CD4-positive, alpha-beta T cell (primary cell): ENCODE measurements around the gene NLRX1. TPM values are rescaled to one million over a fixed set of nuclear protein-coding genes. Genes with fewer than 3 reads are reported as not detected.

Experiments
- ATAC-seq: fragments of 200-7000 bp; cut with Tn5 transposase; one replicate; pipeline ENCODE4 v1.10.0; 2022; ENCODE audit warnings: mild to moderate bottlenecking; ENCODE audit not compliant: poor library complexity
- CTCF ChIA-PET: fragments of 350-600 bp; sonication (Branson Sonifier 250); formaldehyde crosslinking; loops from one replicate; lab custom pipeline; 2021; ENCODE audit warnings: antibody characterized with exemption, inconsistent platforms; lab: Charles Lee
- POLR2A ChIA-PET: fragments of 350-600 bp; sonication (Branson Sonifier 250); formaldehyde crosslinking; loops from one replicate; lab custom pipeline; 2021; ENCODE audit warnings: antibody characterized with exemption, inconsistent platforms; lab: Charles Lee
- DNase-seq, 14 experiments: peaks; one replicate each; pipeline ENCODE4 v3.0.0-alpha.2; 2013 to 2020; ENCODE audit warnings: mixed read lengths in 2 of 14
- H3K27ac ChIP-seq, 2 donors: one replicate each; pipeline versions ENCODE4 v1.5.1 to v1.7.0; 2013; ENCODE audit warnings: low read length in 2 of 2, low read depth in 1 of 2, mild to moderate bottlenecking in 1 of 2
- H3K27me3 ChIP-seq, 2 experiments: 1 replicate in 1 of 2; 2 replicates in 1 of 2; pipeline versions ENCODE4 v1.6.1 to v1.7.0; 2013; ENCODE audit warnings: low read length in 2 of 2, control low read depth in 1 of 2, mild to moderate bottlenecking in 1 of 2, moderate library complexity in 1 of 2; ENCODE audit not compliant: insufficient read depth in 2 of 2, control insufficient read depth in 1 of 2
- H3K36me3 ChIP-seq: one replicate; pipeline ENCODE4 v1.6.1; 2013; ENCODE audit warnings: low read length, control low read depth; ENCODE audit not compliant: insufficient read depth
- H3K4me1 ChIP-seq: one replicate; pipeline ENCODE4 v1.6.1; 2013; ENCODE audit warnings: low read length, control low read depth; ENCODE audit not compliant: insufficient read depth
- H3K4me3 ChIP-seq: one replicate; pipeline ENCODE4 v1.5.1; 2013; ENCODE audit warnings: mild to moderate bottlenecking, low read length, moderate library complexity
- H3K9me3 ChIP-seq, 2 experiments: 1 replicate in 1 of 2; 2 replicates in 1 of 2; pipeline versions ENCODE4 v1.6.1 to v1.7.0; 2013; ENCODE audit warnings: low read length in 2 of 2, mild to moderate bottlenecking in 2 of 2, control low read depth in 1 of 2, moderate library complexity in 1 of 2; ENCODE audit not compliant: control insufficient read depth in 1 of 2, insufficient read depth in 1 of 2
- H3K27ac Mint-ChIP-seq: one replicate; pipeline ENCODE4 v1.8.0; 2020; ENCODE audit warnings: mixed read lengths
- H3K27me3 Mint-ChIP-seq: one replicate; pipeline ENCODE4 v1.8.0; 2021; ENCODE audit warnings: mixed read lengths
- H3K36me3 Mint-ChIP-seq: one replicate; pipeline ENCODE4 v1.8.0; 2021; ENCODE audit warnings: low read depth, mixed read lengths
- H3K4me1 Mint-ChIP-seq: one replicate; pipeline ENCODE4 v1.8.0; 2021; ENCODE audit warnings: low read depth, mixed read lengths
- H3K4me3 Mint-ChIP-seq: one replicate; pipeline ENCODE4 v1.8.0; 2020; ENCODE audit warnings: mild to moderate bottlenecking, mixed read lengths
- H3K9me3 Mint-ChIP-seq: one replicate; pipeline ENCODE4 v1.8.0; 2020; ENCODE audit warnings: mixed read lengths
- intact Hi-C, 2 experiments: fragments of 100-400 bp; cut with DNase I in 1 of 2; cut with micrococcal nuclease in 1 of 2; formaldehyde crosslinking; loops; one replicate each; pipeline versions ENCODE4 v1.15.1 to v1.9.0; 2023 to 2025; cut with DNase I, micrococcal nuclease
- total RNA-seq, 174 experiments: library from RNA in 2 of 174; stranded (reverse) in 2 of 174; gene quantifications; one replicate each; pipeline ENCODE4 v1.2.3 and lab custom pipeline; 2021 to 2026
- TF ChIP-seq, protein P1 (sequence below): fragments of 200-600 bp; IDR thresholded peaks from one replicate; pipeline ENCODE4 v1.8.0; 2022; ENCODE audit warnings: antibody characterized with exemption, mild to moderate bottlenecking

The NLRX1 gene
- total RNA-seq, 2 experiments from 2014 or later = 4.2 to 5.4 TPM

- ChIA-PET POLR2A (interaction anchor here (1.6 kb wide), 1 partner anchor 16 kb away, joined by 3 read pairs; the partner anchor contains the start of gene NLRX1), CTCF (no interaction called here)
- intact Hi-C loops = no loop called here
- no peak overlapping the region for H3K4me3 Mint-ChIP-seq
- H3K36me3 Mint-ChIP-seq = no peaks in the 10 kb centered on the region
- H3K9me3 ChIP-seq = no peaks in the 10 kb centered on the region
- TF ChIP-seq, protein P1, sequence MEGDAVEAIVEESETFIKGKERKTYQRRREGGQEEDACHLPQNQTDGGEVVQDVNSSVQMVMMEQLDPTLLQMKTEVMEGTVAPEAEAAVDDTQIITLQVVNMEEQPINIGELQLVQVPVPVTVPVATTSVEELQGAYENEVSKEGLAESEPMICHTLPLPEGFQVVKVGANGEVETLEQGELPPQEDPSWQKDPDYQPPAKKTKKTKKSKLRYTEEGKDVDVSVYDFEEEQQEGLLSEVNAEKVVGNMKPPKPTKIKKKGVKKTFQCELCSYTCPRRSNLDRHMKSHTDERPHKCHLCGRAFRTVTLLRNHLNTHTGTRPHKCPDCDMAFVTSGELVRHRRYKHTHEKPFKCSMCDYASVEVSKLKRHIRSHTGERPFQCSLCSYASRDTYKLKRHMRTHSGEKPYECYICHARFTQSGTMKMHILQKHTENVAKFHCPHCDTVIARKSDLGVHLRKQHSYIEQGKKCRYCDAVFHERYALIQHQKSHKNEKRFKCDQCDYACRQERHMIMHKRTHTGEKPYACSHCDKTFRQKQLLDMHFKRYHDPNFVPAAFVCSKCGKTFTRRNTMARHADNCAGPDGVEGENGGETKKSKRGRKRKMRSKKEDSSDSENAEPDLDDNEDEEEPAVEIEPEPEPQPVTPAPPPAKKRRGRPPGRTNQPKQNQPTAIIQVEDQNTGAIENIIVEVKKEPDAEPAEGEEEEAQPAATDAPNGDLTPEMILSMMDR = no peak
- H3K27ac ChIP-seq = no peak overlapping the region
- peaks cover 12 to 18% of the 10 kb centered on the region in 2 experiments for H3K27me3 ChIP-seq
- H3K27me3 Mint-ChIP-seq = peaks cover 36% of the 10 kb centered on the region
- H3K4me3 ChIP-seq = no peak overlapping the region
- peaks cover 22% of the 10 kb centered on the region for H3K4me1 ChIP-seq
- ATAC-seq (no peak), DNase-seq (no peak)
- H3K36me3 ChIP-seq = no peaks in the 10 kb centered on the region
- peaks cover 16% of the 10 kb centered on the region for H3K4me1 Mint-ChIP-seq
- no peak overlapping the region for H3K27ac Mint-ChIP-seq
- H3K9me3 Mint-ChIP-seq = no peaks in the 10 kb centered on the region
Measured at GRCh38 chr11:119152604-119153003, 15.9 kb upstream of the NLRX1 start.

DNA sequence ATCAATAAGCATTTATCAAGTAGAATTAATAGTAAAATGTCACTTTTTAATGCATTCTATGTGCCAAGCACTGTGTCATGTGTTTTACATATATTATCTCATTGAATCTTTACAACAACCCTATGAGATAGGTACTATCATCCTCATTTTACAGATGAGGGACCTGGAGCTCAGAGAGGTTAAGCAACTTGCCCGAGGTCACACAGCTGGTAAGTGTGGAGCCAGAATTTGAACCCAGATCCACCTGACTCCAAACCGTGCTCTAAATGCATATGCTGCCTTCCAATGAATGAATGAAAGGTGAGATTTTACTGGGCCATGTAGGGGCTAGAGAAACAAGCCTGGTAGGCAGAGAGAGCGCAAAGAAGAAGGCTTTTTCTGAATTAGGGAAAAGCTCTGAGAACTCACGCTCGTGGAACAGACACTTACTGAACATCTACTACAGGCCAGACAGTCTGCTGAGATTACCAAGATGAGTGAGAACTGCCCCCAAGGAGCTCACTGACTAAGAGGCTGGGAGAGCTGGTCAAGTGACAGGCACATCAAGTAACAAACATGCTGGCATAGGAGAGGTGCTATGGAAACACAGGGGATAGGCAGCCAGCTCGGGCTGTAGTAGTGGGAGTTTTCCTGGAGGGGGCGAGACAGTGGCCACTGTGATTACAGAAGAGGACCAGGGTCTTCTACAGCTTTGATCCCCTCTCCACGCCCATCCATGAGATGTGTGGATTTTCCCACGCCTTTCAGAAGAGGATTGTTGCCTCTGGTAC is 15.3 kb upstream of the NLRX1 start:
- H3K4me3 Mint-ChIP-seq = no peak overlapping the region
- peaks cover 6 to 13% of the 10 kb centered on the region in 2 experiments for H3K27me3 ChIP-seq
- H3K27ac Mint-ChIP-seq = no peak overlapping the region
- intact Hi-C loops = no loop called here
- no peaks in the 10 kb centered on the region for H3K9me3 Mint-ChIP-seq
- H3K36me3 ChIP-seq = no peaks in the 10 kb centered on the region
- peaks cover 16% of the 10 kb centered on the region for H3K4me1 ChIP-seq
- TF ChIP-seq, protein P1 = no peak
- peaks cover 29% of the 10 kb centered on the region for H3K27me3 Mint-ChIP-seq
- no peak for DNase-seq
- peaks cover 10% of the 10 kb centered on the region for H3K4me1 Mint-ChIP-seq
- ChIA-PET CTCF (interaction anchor here (2.1 kb wide), 1 partner anchor 16 kb away, joined by 5 read pairs; no protein-coding TSS in a partner anchor), POLR2A (interaction anchor here (0.6 to 1.6 kb wide), 2 partner anchors 16 to 271 kb away, joined by 3 read pairs; partner anchors contain the start of gene NLRX1)
- no peaks in the 10 kb centered on the region for H3K36me3 Mint-ChIP-seq
- no peaks in the 10 kb centered on the region for H3K9me3 ChIP-seq
- ATAC-seq = no peak
- H3K4me3 ChIP-seq = no peak overlapping the region
- H3K27ac ChIP-seq = no peak overlapping the region

DNA sequence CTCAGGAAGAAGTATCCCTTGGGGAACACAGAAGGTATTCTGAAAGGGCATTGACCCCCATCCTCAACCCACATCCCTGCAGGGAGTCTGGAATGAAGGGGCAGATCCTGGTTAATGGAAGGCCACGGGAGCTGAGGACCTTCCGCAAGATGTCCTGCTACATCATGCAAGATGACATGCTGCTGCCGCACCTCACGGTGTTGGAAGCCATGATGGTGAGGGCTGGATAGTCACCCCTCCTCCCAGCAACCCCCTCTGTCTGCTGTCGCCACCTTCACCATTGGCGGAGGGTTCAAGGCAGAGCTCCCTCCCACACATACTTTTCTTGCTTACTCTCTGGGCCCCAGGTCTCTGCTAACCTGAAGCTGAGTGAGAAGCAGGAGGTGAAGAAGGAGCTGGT is 14.3 kb upstream of the NLRX1 start:
- DNase-seq (no peak), ATAC-seq (no peak)
- ChIA-PET POLR2A (interaction anchor here (1.6 kb wide), 1 partner anchor 15 kb away, joined by 3 read pairs; the partner anchor contains the start of gene NLRX1), CTCF (interaction anchor here (2.1 kb wide), 1 partner anchor 15 kb away, joined by 5 read pairs; no protein-coding TSS in a partner anchor)
- H3K36me3 ChIP-seq = no peaks in the 10 kb centered on the region
- no peaks in the 10 kb centered on the region for H3K9me3 Mint-ChIP-seq
- H3K27ac Mint-ChIP-seq = no peak overlapping the region
- intact Hi-C loops = no loop called here
- no peaks in the 10 kb centered on the region for H3K36me3 Mint-ChIP-seq
- peaks cover 8% of the 10 kb centered on the region for H3K4me1 ChIP-seq
- H3K4me1 Mint-ChIP-seq = peaks cover 4% of the 10 kb centered on the region
- TF ChIP-seq, protein P1 = no peak
- peaks cover 24% of the 10 kb centered on the region for H3K27me3 Mint-ChIP-seq
- H3K4me3 Mint-ChIP-seq = no peak overlapping the region
- H3K27ac ChIP-seq = no peak overlapping the region
- H3K9me3 ChIP-seq = no peaks in the 10 kb centered on the region
- peaks cover 0 to 6% of the 10 kb centered on the region in 2 experiments for H3K27me3 ChIP-seq
- H3K4me3 ChIP-seq = no peak overlapping the region
